Esophagus muscularis mucosa (tissue), 4 donors: ENCODE measurements around the gene KCNN1. TPM values are rescaled to one million over a fixed set of nuclear protein-coding genes. Genes with fewer than 3 reads are reported as not detected.

Source experiments
- DNase-seq: peaks from one replicate; pipeline ENCODE4 v3.0.0-alpha.2; 2017; ENCODE audit errors: extremely low spot score
- H3K27ac ChIP-seq, 4 donors: fragments of 200-600 bp; sonication (generic); replicated peaks in 1 of 4; 1 replicate in 3 of 4; 2 replicates in 1 of 4; pipeline ENCODE4 v1.5.1; 2016 to 2019; ENCODE audit warnings: mild to moderate bottlenecking in 1 of 4
- H3K27me3 ChIP-seq, 4 donors: fragments of 200-600 bp; sonication (generic); one replicate each; pipeline versions ENCODE4 v1.5.1 to v1.6.0; 2016 to 2019
- H3K36me3 ChIP-seq, 4 donors: fragments of 200-600 bp; sonication (generic); one replicate each; pipeline ENCODE4 v1.5.1; 2016 to 2019
- H3K4me1 ChIP-seq, 4 donors: fragments of 200-600 bp; sonication (generic); one replicate each; pipeline ENCODE4 v1.5.1; 2016 to 2019
- H3K4me3 ChIP-seq, 4 donors: fragments of 200-600 bp; sonication (generic); 1 replicate in 2 of 4; 2 replicates in 2 of 4; pipeline ENCODE4 v1.5.1; 2016 to 2019; ENCODE audit warnings: mild to moderate bottlenecking in 4 of 4, moderate library complexity in 1 of 4
- H3K9me3 ChIP-seq, 4 donors: fragments of 200-600 bp; sonication (generic); 1 replicate in 3 of 4; 2 replicates in 1 of 4; pipeline ENCODE4 v1.5.1; 2016 to 2019
- CTCF ChIP-seq, 3 experiments: fragments of 200-600 bp in 2 of 3; fragments of 450-650 bp in 1 of 3; sonication (generic) in 2 of 3; IDR thresholded peaks; one replicate each; pipeline ENCODE4 v1.5.1; 2017 to 2019; ENCODE audit warnings: antibody characterized with exemption in 3 of 3, mild to moderate bottlenecking in 2 of 3, moderate library complexity in 1 of 3
- EP300 ChIP-seq: sonication (generic); formaldehyde crosslinking; IDR thresholded peaks from one replicate; pipeline ENCODE4 v1.6.1; 2017; ENCODE audit warnings: antibody characterized with exemption
- POLR2A ChIP-seq: fragments of 450-650 bp; IDR thresholded peaks from one replicate; pipeline ENCODE4 v1.6.1; 2017; ENCODE audit warnings: antibody characterized with exemption, moderate library complexity, mild to moderate bottlenecking, low read depth
- POLR2AphosphoS5 ChIP-seq, 2 donors: sonication (generic); formaldehyde crosslinking; IDR thresholded peaks; one replicate each; pipeline ENCODE4 v1.6.1; 2017; ENCODE audit warnings: antibody characterized with exemption in 2 of 2
- WGBS: methylation state at CpG from one replicate; pipeline ENCODE4 v1.1.5; 2018; 5-methylcytosine and 5-hydroxymethylcytosine counted together
- intact Hi-C: fragments of 100-400 bp; cut with DNase I; formaldehyde crosslinking; loops from one replicate; pipeline ENCODE4 v1.15.1; 2023
- total RNA-seq, 4 donors: library from RNA; depleted of rRNA; stranded (reverse); fragments of >200 nt; gene quantifications; one replicate each; pipeline versions ENCODE4 v1.1.0 to v1.2.1, GENCODE V29; 2016

Gene KCNN1
- total RNA-seq, 4 donors from 2014 or later: 0.17 to 0.23 TPM; not detected in 2

- no peaks in the 10 kb centered on the region for H3K9me3 ChIP-seq
- peaks cover 0 to 78% (median 17%) of the 10 kb centered on the region in 4 donors for H3K27me3 ChIP-seq
- no peak overlapping the region for H3K27ac ChIP-seq
- H3K4me3 ChIP-seq: no peak overlapping the region
- intact Hi-C loops: no loop called here
- H3K4me1 ChIP-seq: peaks cover 0 to 14% (median 9%) of the 10 kb centered on the region in 4 donors
- no peaks in the 10 kb centered on the region for H3K36me3 ChIP-seq
- TF ChIP-seq EP300 (no peak), POLR2AphosphoS5 (IDR thresholded peaks at IDR 0.05) (no peak), CTCF (IDR thresholded peaks at IDR 0.05) (no peak), POLR2A (no peak)
- WGBS: 69% methylated on average over 2 of the region's 2 CpGs
- no peak for DNase-seq
Measured at GRCh38 chr19:17966129-17966483, 801 bp upstream of the KCNN1 start.

DNA sequence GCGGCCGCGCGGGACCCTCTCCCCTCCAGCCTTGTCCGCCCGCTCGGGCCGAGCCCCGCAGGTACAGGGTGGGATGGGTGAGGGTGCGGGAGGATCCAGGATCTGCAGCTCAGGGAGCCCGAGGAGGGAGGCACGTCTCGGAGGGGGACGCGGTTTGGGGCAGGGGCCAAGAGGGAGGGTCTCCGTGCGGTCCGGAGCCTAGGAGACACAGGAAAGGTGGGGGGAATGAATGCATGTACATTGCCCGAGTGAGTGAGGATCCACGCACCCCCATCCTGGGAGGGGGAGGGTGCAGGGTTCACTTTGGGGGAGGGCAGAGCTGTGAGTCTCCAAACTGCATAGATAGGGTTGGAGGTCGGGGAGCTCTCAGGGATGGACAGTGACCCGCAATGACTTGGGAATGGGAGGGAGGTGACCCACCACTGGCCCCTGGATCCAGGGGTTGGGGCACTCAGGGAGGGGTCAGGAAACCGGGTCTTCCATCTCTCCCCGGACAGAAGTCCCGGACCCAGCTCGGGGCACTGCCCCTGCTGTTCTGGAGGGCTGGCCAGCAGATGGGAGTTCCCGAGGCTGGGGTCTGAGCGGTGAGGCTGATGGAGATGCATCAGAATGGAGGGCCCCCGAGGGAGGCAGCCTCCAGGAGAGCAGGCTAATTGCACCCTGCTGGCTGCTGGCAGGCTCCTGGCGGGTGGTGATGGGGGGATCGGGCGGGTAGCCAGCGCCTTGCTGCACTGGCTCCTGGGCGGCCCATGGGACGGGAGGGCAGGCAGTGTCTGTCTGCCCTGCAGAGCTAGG is 547 bp downstream of the KCNN1 start:
- WGBS: 15% methylated on average over 18 of the region's 35 CpGs
- no peaks in the 10 kb centered on the region for H3K9me3 ChIP-seq
- H3K27me3 ChIP-seq: peaks cover 0 to 70% (median 17%) of the 10 kb centered on the region in 4 donors
- peaks cover 0 to 14% (median 9%) of the 10 kb centered on the region in 4 donors for H3K4me1 ChIP-seq
- no peak overlapping the region for H3K27ac ChIP-seq
- DNase-seq: no peak
- peak overlapping the region in 3 of 4 donors; percentile 22 to 46 (median 29) for H3K4me3 ChIP-seq
- no peaks in the 10 kb centered on the region for H3K36me3 ChIP-seq
- no peak for TF ChIP-seq POLR2AphosphoS5 (IDR thresholded peaks at IDR 0.05)
- TF ChIP-seq POLR2A: no peak
- TF ChIP-seq EP300: no peak
- TF ChIP-seq CTCF (IDR thresholded peaks at IDR 0.05): no peak
- intact Hi-C loops: no loop called here

GRCh38 chr19:17968362-17968761 is 1.5 kb downstream of the KCNN1 start:
- no peak for TF ChIP-seq POLR2A
- TF ChIP-seq POLR2AphosphoS5 (IDR thresholded peaks at IDR 0.05): no peak
- TF ChIP-seq EP300: no peak
- no peak for TF ChIP-seq CTCF (IDR thresholded peaks at IDR 0.05)

GRCh38 chr19:17969096-17969792 is 2.3 kb downstream of the KCNN1 start:
- Histone ChIP-seq H3K27ac (no peak overlapping the region), H3K9me3 (no peaks in the 10 kb centered on the region), H3K27me3 (peaks cover 0 to 56% (median 17%) of the 10 kb centered on the region in 4 donors), H3K36me3 (no peaks in the 10 kb centered on the region), H3K4me3 (no peak overlapping the region), H3K4me1 (peaks cover 0 to 14% (median 9%) of the 10 kb centered on the region in 4 donors)
- DNase-seq: no peak
- WGBS: 86% methylated on average over 10 of the region's 19 CpGs
- intact Hi-C loops: no loop called here
- no peak for TF ChIP-seq CTCF (IDR thresholded peaks at IDR 0.05)
- TF ChIP-seq POLR2AphosphoS5 (IDR thresholded peaks at IDR 0.05): no peak
- TF ChIP-seq EP300: no peak
- TF ChIP-seq POLR2A: no peak

More at GRCh38 chr19:17968362-17968761, 1.5 kb downstream of the KCNN1 start:
- no peak overlapping the region for H3K4me3 ChIP-seq
- DNase-seq: no peak
- peaks cover 0 to 14% (median 9%) of the 10 kb centered on the region in 4 donors for H3K4me1 ChIP-seq
- WGBS: 64% methylated on average over 4 of the region's 4 CpGs
- no peaks in the 10 kb centered on the region for H3K9me3 ChIP-seq
- intact Hi-C loops: no loop called here
- H3K27me3 ChIP-seq: peaks cover 0 to 64% (median 17%) of the 10 kb centered on the region in 4 donors
- H3K36me3 ChIP-seq: no peaks in the 10 kb centered on the region
- no peak overlapping the region for H3K27ac ChIP-seq
